Measurements from ENCODE around the gene TM4SF18. TPM values are rescaled to one million over a fixed set of nuclear protein-coding genes. Genes with fewer than 3 reads are reported as not detected.

The TM4SF18 gene
- total RNA-seq, 1 donor from 2014 or later = not detected

- Mint-ChIP-seq H3K9me3 (ENCODE audit: unreplicated experiment) (peaks cover 14% of the 10 kb centered on the region), H3K4me1 (ENCODE audit: low read depth, unreplicated experiment) (no peaks in the 10 kb centered on the region), H3K27ac (ENCODE audit: unreplicated experiment) (no peak overlapping the region), H3K36me3 (ENCODE audit: unreplicated experiment) (peaks cover 7% of the 10 kb centered on the region), H3K27me3 (ENCODE audit: unreplicated experiment) (peaks cover 4% of the 10 kb centered on the region), H3K4me3 (ENCODE audit: unreplicated experiment) (no peak overlapping the region)
- TF ChIP-seq CTCF (IDR thresholded peaks at IDR 0.05; ENCODE audit: partially characterized antibody, unreplicated experiment) = no peak
- no peak for DNase-seq
These were observed 45.3 kb upstream of the TM4SF18 start for GRCh38 chr3:149378478-149379309.

DNA sequence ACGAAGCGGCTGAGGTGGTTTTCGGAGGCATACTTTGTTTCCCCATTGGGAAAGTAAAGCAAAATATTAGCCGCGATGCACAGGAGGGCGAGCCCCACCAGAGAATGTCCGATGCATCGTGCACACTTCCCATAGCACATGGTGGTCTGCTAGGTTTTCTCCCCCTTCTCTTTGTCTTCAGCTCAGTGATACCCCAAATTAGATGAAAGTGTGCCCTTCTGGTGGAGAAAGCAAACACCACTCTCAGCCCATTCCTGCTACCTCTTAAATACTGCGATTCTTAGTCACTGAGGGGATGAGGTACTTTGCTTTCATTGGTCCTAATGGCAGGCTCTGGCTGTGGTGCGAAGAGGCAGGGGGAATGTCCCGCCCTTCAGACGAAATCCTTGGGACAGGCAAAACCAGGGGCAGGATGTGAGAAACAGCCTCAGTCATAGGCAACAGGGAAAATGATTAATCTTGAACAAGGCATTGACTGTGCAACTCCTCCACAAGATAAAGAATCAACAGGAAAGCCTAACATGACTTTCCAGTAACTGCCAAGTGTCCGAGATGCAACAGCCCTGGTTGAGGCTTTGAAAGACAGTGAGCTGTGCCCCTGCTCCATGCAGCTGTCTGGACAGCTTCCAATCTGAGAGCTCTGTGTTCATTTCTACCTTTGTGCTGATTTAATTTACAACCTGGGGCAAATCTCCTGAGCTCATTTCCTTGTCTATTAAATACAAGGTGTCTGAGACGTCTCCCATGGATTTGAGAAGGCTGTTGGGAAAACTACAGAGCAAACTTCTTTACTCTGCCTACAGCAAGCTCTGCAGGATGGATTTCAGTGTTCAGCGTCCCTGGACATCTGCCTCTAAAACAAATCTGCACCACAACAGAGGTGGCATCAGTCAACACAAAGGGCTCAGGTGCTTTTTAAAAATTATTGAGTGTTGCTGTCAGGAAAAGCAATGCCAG lies 44.2 kb upstream of the TM4SF18 start, which contains the start of gene TM4SF1:
Gene TM4SF1 (minus strand): TSS at position 242 of the 957 bp plus-strand sequence. CDS start 102 bp downstream, at position 140.
- Mint-ChIP-seq H3K4me3 (ENCODE audit: unreplicated experiment) (no peak within 1 kb of the TSS), H3K36me3 (ENCODE audit: unreplicated experiment) (peaks cover 7% of the 10 kb centered on the region), H3K4me1 (ENCODE audit: low read depth, unreplicated experiment) (no peaks in the 10 kb centered on the region), H3K27ac (ENCODE audit: unreplicated experiment) (no peak within 1 kb of the TSS), H3K27me3 (ENCODE audit: unreplicated experiment) (peaks cover 4% of the 10 kb centered on the region), H3K9me3 (ENCODE audit: unreplicated experiment) (peaks cover 14% of the 10 kb centered on the region)
- DNase-seq = no peak
- TF ChIP-seq CTCF (IDR thresholded peaks at IDR 0.05; ENCODE audit: partially characterized antibody, unreplicated experiment) = no peak

DNA sequence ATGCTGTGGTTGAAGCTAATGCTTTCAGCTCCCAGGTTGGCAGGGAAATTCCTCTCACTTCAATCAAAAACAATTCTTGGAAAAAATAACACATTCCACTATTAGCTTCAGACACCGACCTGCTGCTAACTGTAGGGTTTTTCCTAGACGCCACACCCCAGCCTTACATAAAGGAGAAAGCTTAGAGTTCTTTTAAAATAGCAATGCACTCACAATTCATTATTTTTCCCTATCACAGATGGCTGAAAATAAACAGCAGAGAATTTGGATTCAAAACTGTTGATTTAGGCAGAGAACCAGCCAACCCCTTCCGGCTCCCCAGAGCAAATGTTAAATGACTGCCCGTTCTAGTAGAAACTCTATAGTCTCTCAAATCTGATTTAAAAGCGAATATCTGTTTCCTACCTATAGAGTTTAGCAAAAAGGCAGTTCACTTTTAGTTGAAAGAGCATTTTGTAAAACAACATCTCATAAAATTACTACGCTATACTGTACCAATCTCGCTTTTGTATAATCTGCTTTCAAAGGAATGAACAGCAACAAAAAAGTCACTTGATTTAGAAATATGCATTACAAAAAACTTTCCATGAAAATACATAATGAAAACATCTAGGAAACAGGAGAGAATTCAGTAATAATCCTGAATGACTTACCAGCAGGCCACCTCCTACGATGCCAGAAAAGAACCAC lies 43.4 kb upstream of the TM4SF18 start:
- no peak overlapping the region for H3K27ac Mint-ChIP-seq (ENCODE audit: unreplicated experiment)
- H3K27me3 Mint-ChIP-seq (ENCODE audit: unreplicated experiment) = peaks cover 4% of the 10 kb centered on the region
- H3K4me3 Mint-ChIP-seq (ENCODE audit: unreplicated experiment) = no peak overlapping the region
- DNase-seq = no peak
- no peaks in the 10 kb centered on the region for H3K4me1 Mint-ChIP-seq (ENCODE audit: low read depth, unreplicated experiment)
- H3K36me3 Mint-ChIP-seq (ENCODE audit: unreplicated experiment) = peaks cover 7% of the 10 kb centered on the region
- H3K9me3 Mint-ChIP-seq (ENCODE audit: unreplicated experiment) = peaks cover 14% of the 10 kb centered on the region
- TF ChIP-seq CTCF (IDR thresholded peaks at IDR 0.05; ENCODE audit: partially characterized antibody, unreplicated experiment) = no peak

DNA sequence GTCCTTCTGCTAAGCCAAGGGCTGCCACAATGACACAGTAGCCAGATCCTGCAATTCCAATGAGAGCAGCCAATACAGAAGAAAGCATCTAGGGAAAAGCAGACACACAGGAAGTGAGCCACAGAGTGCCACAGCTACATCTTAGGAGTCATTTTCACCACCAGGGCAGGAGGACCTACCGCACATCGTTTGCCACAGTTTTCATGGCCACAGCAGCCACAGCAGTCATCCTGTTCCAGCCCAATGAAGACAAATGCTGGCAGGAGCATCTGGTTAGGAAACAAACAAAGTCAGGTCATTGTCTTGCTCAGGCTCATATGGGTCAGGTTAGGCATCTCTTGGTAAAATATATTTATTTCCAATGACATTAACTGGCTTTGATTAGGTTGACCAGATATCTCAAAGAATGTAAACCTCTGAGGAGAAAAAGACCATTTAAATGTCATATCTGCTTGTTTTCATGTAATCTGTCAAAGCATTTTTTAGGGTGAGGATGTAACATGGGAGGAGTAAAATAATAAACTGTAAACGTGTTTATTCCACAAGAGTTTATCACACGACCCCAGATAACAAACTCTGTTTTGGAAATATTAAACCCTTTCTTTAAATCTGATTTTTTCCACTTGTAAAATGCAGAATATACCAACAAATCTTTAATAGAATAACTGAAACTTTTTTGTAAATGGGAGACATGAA lies 42.2 kb upstream of the TM4SF18 start:
- TF ChIP-seq CTCF (IDR thresholded peaks at IDR 0.05; ENCODE audit: partially characterized antibody, unreplicated experiment) = no peak
- no peak overlapping the region for H3K4me3 Mint-ChIP-seq (ENCODE audit: unreplicated experiment)
- H3K4me1 Mint-ChIP-seq (ENCODE audit: low read depth, unreplicated experiment) = no peaks in the 10 kb centered on the region

More for the DNA sequence above, 42.2 kb upstream of the TM4SF18 start:
- Mint-ChIP-seq H3K36me3 (ENCODE audit: unreplicated experiment) (no peaks in the 10 kb centered on the region), H3K9me3 (ENCODE audit: unreplicated experiment) (peaks cover 8% of the 10 kb centered on the region), H3K27ac (ENCODE audit: unreplicated experiment) (no peak overlapping the region), H3K27me3 (ENCODE audit: unreplicated experiment) (peaks cover 4% of the 10 kb centered on the region)
- DNase-seq = no peak

All from glutamatergic neuron (in vitro differentiated cells).